ENCODE data around the gene TRIM5.
"Not testable (repeated sequence)": the region's sequence is repeated elsewhere in the genome, so short reads cannot be mapped to it uniquely, and the experiment has no call there.

TRIM5 gene

DNA sequence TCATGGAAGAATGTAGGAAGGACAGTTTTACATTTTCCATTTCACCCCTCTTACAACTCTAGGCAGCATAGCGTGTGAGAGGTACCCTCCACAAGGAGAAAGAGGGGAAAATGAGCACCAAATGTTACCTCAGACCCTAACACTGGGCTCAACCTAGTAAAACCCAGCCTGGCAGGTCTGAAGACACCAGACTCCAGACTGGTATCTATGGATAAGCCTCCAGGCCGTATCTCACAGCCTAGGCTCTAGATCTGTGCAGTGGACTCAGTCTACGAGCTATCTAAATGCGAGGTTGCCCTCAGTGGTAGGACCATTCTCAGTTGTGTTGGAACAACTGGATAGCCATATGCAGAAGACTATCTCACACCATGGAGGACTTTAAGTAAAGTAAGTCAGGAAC, 10.5 kb downstream of the TRIM5 start:
- Mint-ChIP-seq H3K27ac (no peak overlapping the region), H3K4me3 (no peak overlapping the region), H3K4me1 (peaks cover 0 to 17% of the 10 kb centered on the region in 2 donors), H3K36me3 (peaks cover 20 to 22% of the 10 kb centered on the region in 2 donors), H3K9me3 (no peaks in the 10 kb centered on the region), H3K27me3 (no peaks in the 10 kb centered on the region)
- ATAC-seq (replicated peaks) (no peak), DNase-seq (no peak)

GRCh38 chr11:5671831-5672230, 13.0 kb downstream of the TRIM5 start:
- no peak overlapping the region for H3K27ac Mint-ChIP-seq
- peaks cover 0 to 9% of the 10 kb centered on the region in 2 donors for H3K4me1 Mint-ChIP-seq
- DNase-seq (no peak), ATAC-seq (replicated peaks) (no peak)
- peaks cover 6 to 24% of the 10 kb centered on the region in 2 donors for H3K36me3 Mint-ChIP-seq
- H3K9me3 Mint-ChIP-seq = no peaks in the 10 kb centered on the region
- H3K27me3 Mint-ChIP-seq = no peaks in the 10 kb centered on the region
- H3K4me3 Mint-ChIP-seq = no peak overlapping the region

GRCh38 chr11:5666402-5666793, 18.5 kb downstream of the TRIM5 start:
- DNase-seq (no peak), ATAC-seq (replicated peaks) (no peak)
- H3K36me3 Mint-ChIP-seq = peaks cover 12 to 20% of the 10 kb centered on the region in 2 donors
- H3K4me3 Mint-ChIP-seq = no peak overlapping the region
- no peaks in the 10 kb centered on the region for H3K27me3 Mint-ChIP-seq
- no peaks in the 10 kb centered on the region for H3K9me3 Mint-ChIP-seq
- H3K27ac Mint-ChIP-seq = no peak overlapping the region
- H3K4me1 Mint-ChIP-seq = no peaks in the 10 kb centered on the region

DNA sequence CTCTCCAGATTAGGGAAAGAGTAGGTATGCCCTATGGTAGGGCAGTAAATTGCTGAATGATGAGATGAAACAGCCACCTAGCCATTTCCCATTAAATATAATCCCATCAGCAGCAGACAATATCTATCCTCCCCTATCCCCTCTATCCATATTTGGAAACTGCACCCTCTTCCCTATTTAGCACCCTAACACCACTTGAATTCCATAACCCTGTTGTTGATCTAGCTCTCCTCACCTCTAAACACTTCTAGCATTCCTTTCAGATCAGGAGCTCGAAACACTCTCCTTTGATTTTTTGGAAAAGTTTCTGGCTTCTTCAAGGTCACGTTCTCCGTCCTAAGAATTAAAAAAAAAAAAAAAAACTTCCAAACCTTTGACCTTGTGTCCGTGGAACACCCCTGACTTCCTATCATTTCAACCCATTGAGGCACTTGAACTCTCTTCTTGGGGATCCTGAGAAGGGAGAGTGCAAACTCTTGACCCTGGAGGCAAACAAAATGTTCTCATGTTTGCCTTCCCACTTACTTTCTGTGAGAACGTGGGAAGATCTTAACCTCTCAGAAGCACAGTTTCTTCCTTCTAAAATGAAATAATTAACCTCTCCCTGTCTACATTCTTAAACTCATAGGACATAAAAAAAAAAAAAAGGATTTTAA, 19.0 kb downstream of the TRIM5 start:
- H3K4me3 Mint-ChIP-seq = no peak overlapping the region
- DNase-seq = no peak
- peaks cover 12 to 19% of the 10 kb centered on the region in 2 donors for H3K36me3 Mint-ChIP-seq
- H3K27me3 Mint-ChIP-seq = no peaks in the 10 kb centered on the region
- H3K4me1 Mint-ChIP-seq = no peaks in the 10 kb centered on the region
- H3K27ac Mint-ChIP-seq = no peak overlapping the region
- no peaks in the 10 kb centered on the region for H3K9me3 Mint-ChIP-seq
- ATAC-seq (replicated peaks) = no peak

GRCh38 chr11:5665051-5665570, 19.8 kb downstream of the TRIM5 start:
- Mint-ChIP-seq H3K4me1 (no peaks in the 10 kb centered on the region), H3K36me3 (peaks cover 12 to 14% of the 10 kb centered on the region in 2 donors)

GRCh38 chr11:5663511-5663910, 21.4 kb downstream of the TRIM5 start:
- no peak overlapping the region for H3K4me3 Mint-ChIP-seq
- DNase-seq (no peak), ATAC-seq (replicated peaks) (no peak)
- H3K36me3 Mint-ChIP-seq = peaks cover 10 to 13% of the 10 kb centered on the region in 2 donors
- no peak overlapping the region for H3K27ac Mint-ChIP-seq
- H3K27me3 Mint-ChIP-seq = no peaks in the 10 kb centered on the region
- no peaks in the 10 kb centered on the region for H3K4me1 Mint-ChIP-seq
- H3K9me3 Mint-ChIP-seq = no peaks in the 10 kb centered on the region

More at GRCh38 chr11:5665051-5665570, 19.8 kb downstream of the TRIM5 start:
- Mint-ChIP-seq H3K9me3 (no peaks in the 10 kb centered on the region), H3K27ac (no peak overlapping the region), H3K27me3 (no peaks in the 10 kb centered on the region), H3K4me3 (no peak overlapping the region)
- ATAC-seq (replicated peaks) (no peak), DNase-seq (no peak)

DNA sequence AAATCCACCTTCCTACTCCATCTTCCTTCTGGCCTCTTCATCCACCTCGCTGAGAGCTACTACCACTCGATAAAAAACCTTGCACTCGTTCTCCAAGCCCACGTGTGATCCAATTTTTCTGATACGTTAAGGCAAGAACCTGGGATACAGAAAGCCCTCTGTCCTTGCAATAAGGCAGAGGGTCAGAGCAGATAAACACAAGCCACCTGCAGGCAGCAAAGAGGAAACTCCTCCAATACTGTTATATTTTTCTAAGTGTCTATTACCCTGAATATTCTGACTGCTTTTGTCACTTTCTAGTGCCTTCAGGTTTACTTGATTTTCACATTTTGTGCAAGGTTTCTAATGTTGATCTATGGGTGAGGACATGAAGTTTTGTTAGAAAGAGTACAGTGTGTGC, 26.6 kb downstream of the TRIM5 start:
- Mint-ChIP-seq H3K4me3 (no peak overlapping the region), H3K4me1 (no peaks in the 10 kb centered on the region), H3K27me3 (no peaks in the 10 kb centered on the region), H3K36me3 (peaks cover 7 to 23% of the 10 kb centered on the region in 2 donors), H3K9me3 (no peaks in the 10 kb centered on the region), H3K27ac (no peak overlapping the region)
- ATAC-seq (replicated peaks) = no peak
- DNase-seq = no peak

DNA sequence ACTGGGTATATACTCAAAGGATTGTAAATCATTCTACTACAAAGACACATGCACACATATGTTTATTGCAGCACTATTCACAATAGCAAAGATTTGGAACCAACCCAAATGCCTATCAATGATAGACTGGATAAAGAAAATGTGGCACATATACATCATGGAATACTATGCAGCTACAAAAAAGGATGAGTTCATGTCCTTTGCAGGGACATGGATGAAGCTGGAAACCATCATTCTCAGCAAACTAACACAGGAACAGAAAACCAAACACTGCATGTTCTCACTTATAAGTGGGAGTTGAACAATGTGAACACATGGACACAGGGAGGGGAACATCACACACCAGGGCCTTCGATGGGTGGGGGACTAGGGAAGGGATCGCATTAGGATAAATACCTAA, 27.9 kb downstream of the TRIM5 start:
- H3K4me3 Mint-ChIP-seq; H3K4me1 Mint-ChIP-seq; H3K9me3 Mint-ChIP-seq; H3K27ac Mint-ChIP-seq; ATAC-seq (replicated peaks); DNase-seq; H3K27me3 Mint-ChIP-seq: not testable (repeated sequence)
- peaks cover 14 to 30% of the 10 kb centered on the region in 2 donors for H3K36me3 Mint-ChIP-seq

- Mint-ChIP-seq H3K4me3 (no peak overlapping the region), H3K9me3 (no peaks in the 10 kb centered on the region), H3K27me3 (no peaks in the 10 kb centered on the region), H3K36me3 (peaks cover 15 to 33% of the 10 kb centered on the region in 2 donors), H3K4me1 (no peaks in the 10 kb centered on the region), H3K27ac (no peak overlapping the region)
- ATAC-seq (replicated peaks) (no peak), DNase-seq (no peak)
Measured at GRCh38 chr11:5655474-5655873, 29.4 kb downstream of the TRIM5 start.

GRCh38 chr11:5646139-5646538, 38.7 kb downstream of the TRIM5 start:
- Mint-ChIP-seq H3K9me3 (no peaks in the 10 kb centered on the region), H3K4me1 (no peaks in the 10 kb centered on the region), H3K27ac (no peak overlapping the region), H3K27me3 (no peaks in the 10 kb centered on the region), H3K36me3 (peaks cover 15 to 29% of the 10 kb centered on the region in 2 donors), H3K4me3 (no peak overlapping the region)
- no peak for ATAC-seq (replicated peaks)
- DNase-seq = no peak

DNA sequence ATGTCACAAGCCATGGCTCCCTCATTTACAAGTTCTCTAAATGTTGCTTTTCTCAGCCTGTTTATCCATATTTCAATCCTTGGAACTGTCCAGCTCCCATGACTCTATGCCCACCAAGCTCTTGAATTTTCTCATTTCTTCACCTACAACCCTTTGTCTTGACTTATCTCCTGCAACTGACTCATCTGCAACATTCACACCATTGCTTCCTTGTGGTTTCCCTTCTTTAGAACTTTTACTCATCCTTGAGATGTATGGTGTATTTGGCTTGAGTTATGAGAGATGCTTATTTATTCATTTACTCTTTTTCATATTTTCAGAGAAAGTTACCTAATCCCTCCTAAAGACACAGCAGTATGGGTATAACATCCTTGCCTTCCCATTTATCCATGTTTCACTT, 41.3 kb downstream of the TRIM5 start:
- no peaks in the 10 kb centered on the region for H3K9me3 Mint-ChIP-seq
- DNase-seq (no peak), ATAC-seq (replicated peaks) (no peak)
- H3K4me1 Mint-ChIP-seq = no peaks in the 10 kb centered on the region
- H3K36me3 Mint-ChIP-seq = peaks cover 30 to 45% of the 10 kb centered on the region in 2 donors
- no peak overlapping the region for H3K27ac Mint-ChIP-seq
- H3K27me3 Mint-ChIP-seq = no peaks in the 10 kb centered on the region
- no peak overlapping the region for H3K4me3 Mint-ChIP-seq

DNA sequence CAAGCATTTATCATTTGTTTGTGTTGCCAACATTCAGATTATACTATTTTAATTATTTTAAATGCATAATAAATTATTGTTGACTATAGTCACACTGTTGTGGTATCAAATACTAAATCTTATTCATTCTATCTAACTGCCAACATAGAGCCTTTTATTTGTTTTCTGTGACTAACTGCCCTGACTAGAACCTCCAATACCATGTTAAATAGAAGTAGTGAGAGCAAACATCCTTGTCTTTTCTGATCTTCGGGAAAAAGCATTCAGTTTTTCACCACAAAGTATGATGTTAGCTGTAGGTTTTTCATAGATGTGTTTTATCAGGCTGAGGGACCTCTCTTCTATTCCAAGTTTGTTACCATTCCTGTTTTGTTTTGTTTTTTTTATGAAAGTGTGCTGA, 44.9 kb downstream of the TRIM5 start:
- peaks cover 42 to 58% of the 10 kb centered on the region in 2 donors for H3K36me3 Mint-ChIP-seq
- no peak overlapping the region for H3K27ac Mint-ChIP-seq

GRCh38 chr11:5631969-5632635, 52.8 kb downstream of the TRIM5 start:
- ATAC-seq (replicated peaks) (peak; percentile 95), DNase-seq (peak; percentile 35)
- peaks cover 30 to 59% of the 10 kb centered on the region in 2 donors for H3K4me1 Mint-ChIP-seq
- peak overlapping the region; percentile 95 for H3K27ac Mint-ChIP-seq
- peak overlapping the region; percentile 72 to 77 for H3K4me3 Mint-ChIP-seq
- no peaks in the 10 kb centered on the region for H3K27me3 Mint-ChIP-seq
- H3K9me3 Mint-ChIP-seq = peaks cover 5 to 7% of the 10 kb centered on the region in 2 donors
- H3K36me3 Mint-ChIP-seq = peaks cover 31 to 39% of the 10 kb centered on the region in 2 donors

More for the DNA sequence above, 44.9 kb downstream of the TRIM5 start:
- H3K4me3 Mint-ChIP-seq = no peak overlapping the region
- H3K27me3 Mint-ChIP-seq = no peaks in the 10 kb centered on the region
- no peaks in the 10 kb centered on the region for H3K4me1 Mint-ChIP-seq
- no peak for DNase-seq
- ATAC-seq (replicated peaks) = no peak
- H3K9me3 Mint-ChIP-seq = no peaks in the 10 kb centered on the region

DNA sequence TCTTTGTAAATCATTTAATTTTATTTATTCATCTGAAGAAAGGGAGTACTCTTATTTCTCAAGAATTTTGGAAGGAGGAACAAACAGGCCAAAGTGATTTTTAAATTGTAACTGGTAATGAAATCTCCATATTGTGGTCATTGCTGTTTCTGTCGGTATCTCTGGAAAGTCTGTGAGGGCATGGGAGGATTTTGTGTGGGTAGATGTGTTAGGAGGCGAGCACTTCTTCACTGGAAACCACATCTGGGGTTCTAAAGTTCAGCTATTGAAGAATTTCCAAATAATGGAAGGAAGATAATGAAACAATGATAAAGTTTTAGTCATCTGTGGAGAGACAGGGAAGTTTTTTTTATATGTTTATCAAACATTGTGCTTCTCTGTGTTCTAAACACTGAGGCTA, 53.5 kb downstream of the TRIM5 start:
- Mint-ChIP-seq H3K36me3 (peaks cover 32 to 39% of the 10 kb centered on the region in 2 donors), H3K4me3 (peak overlapping the region; percentile 63 to 72), H3K4me1 (peaks cover 35 to 66% of the 10 kb centered on the region in 2 donors), H3K27ac (peak overlapping the region; percentile 95), H3K27me3 (no peaks in the 10 kb centered on the region), H3K9me3 (peaks cover 5 to 7% of the 10 kb centered on the region in 2 donors)
- DNase-seq = no peak
- peak; percentile 42 to 44 for ATAC-seq (replicated peaks)

DNA sequence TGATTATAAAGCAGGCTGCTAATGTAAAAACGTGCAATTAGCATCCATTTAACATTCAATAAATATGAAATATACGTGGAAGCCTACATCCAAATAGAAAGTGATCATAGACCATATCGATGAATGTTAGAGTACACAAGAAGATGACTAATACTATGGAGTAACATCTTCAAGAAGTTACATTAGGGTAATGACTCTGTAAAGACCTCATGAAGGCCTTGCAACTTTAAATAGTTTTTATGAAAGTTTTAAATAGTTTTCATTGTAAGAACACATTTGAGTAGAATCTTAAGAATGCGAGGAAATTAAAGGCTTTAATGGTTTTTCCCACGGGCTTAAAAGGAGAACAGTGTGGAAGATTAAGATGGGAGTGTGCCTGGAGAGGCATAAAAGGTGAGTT, 58.7 kb downstream of the TRIM5 start:
- Mint-ChIP-seq H3K36me3 (peaks cover 6 to 10% of the 10 kb centered on the region in 2 donors), H3K4me1 (peaks cover 33 to 59% of the 10 kb centered on the region in 2 donors), H3K4me3 (peak overlapping the region; percentile 79 to 89), H3K27me3 (no peaks in the 10 kb centered on the region), H3K27ac (peak overlapping the region; percentile 88), H3K9me3 (peaks cover 1 to 4% of the 10 kb centered on the region in 2 donors)
- DNase-seq = no peak
- no peak for ATAC-seq (replicated peaks)
